Muscle layer of colon (tissue), 2 donors: ENCODE data around the gene SEC11C.

Source experiments
- H3K27ac ChIP-seq: one replicate; pipeline ENCODE4 v1.7.0; 2013; ENCODE audit warnings: low read depth, mild to moderate bottlenecking, low read length, moderate library complexity
- H3K27me3 ChIP-seq, 2 donors: one replicate each; pipeline ENCODE4 v1.7.0; 2013; ENCODE audit warnings: low read length in 2 of 2, mild to moderate bottlenecking in 2 of 2; ENCODE audit not compliant: insufficient read depth in 2 of 2, control insufficient read depth in 1 of 2
- H3K36me3 ChIP-seq: one replicate; pipeline ENCODE4 v1.7.0; 2013; ENCODE audit warnings: mild to moderate bottlenecking, low read length; ENCODE audit not compliant: insufficient read depth
- H3K4me1 ChIP-seq: one replicate; pipeline ENCODE4 v1.7.0; 2013; ENCODE audit warnings: mild to moderate bottlenecking, low read length; ENCODE audit not compliant: insufficient read depth
- H3K4me3 ChIP-seq, 2 donors: one replicate each; pipeline ENCODE4 v1.7.0; 2013; ENCODE audit warnings: low read length in 2 of 2, low read depth in 1 of 2, mild to moderate bottlenecking in 1 of 2, moderate library complexity in 1 of 2
- H3K9ac ChIP-seq: one replicate; pipeline ENCODE4 v1.7.0; 2013; ENCODE audit warnings: low read length
- H3K9me3 ChIP-seq: one replicate; pipeline ENCODE4 v1.7.0; 2013; ENCODE audit warnings: mild to moderate bottlenecking, low read length
- donor health status: abdominal sarcoma.
- donor health status: Adenocarcinoma of cecum.

The SEC11C gene

DNA sequence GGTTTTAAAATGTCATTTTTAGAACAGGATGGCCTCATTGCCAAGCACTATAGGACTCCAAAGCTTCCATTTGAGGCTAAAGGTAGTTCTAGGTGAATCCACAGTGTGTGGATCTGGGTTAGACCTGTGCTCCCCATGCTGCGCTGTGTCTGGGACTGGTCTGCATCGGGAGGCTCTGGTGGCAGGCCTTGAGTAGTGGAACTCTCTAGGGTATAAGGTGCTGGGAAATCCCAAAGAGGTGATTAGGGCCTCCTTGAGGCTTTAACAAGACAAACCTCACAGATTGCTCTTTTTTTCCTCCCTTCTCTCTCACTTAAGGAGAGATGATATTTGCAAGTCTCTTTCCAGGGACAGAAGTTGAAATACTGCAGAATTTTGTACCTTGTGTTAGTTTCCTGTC is 9.3 kb downstream of the SEC11C start:
- peaks cover 8% of the 10 kb centered on the region for H3K36me3 ChIP-seq
- H3K4me1 ChIP-seq = no peaks in the 10 kb centered on the region
- H3K9ac ChIP-seq = no peak overlapping the region
- no peak overlapping the region for H3K27ac ChIP-seq
- H3K9me3 ChIP-seq = no peaks in the 10 kb centered on the region
- no peaks in the 10 kb centered on the region for H3K27me3 ChIP-seq
- H3K4me3 ChIP-seq = no peak overlapping the region

DNA sequence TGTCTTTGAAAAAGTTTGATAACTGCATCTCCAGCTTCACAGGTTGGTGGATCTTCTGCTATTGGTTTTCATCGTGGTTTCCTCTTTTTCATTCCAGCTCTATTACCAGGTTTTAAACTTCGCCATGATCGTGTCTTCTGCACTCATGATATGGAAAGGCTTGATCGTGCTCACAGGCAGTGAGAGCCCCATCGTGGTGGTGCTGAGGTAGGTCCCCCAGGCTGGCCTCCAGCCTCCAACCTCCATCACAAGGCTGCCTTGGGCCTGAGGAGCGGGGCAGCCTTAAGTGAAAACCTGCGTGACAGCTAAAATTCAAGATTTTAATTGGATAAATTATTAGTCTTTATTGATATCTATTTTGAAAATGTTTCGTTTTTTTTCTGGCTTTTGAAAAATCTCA is 9.7 kb downstream of the SEC11C start:
- Histone ChIP-seq H3K4me3 (no peak overlapping the region), H3K36me3 (peaks cover 8% of the 10 kb centered on the region), H3K9me3 (no peaks in the 10 kb centered on the region), H3K27me3 (no peaks in the 10 kb centered on the region), H3K4me1 (no peaks in the 10 kb centered on the region), H3K9ac (no peak overlapping the region), H3K27ac (no peak overlapping the region)

- no peak overlapping the region for H3K9ac ChIP-seq
- H3K27ac ChIP-seq = no peak overlapping the region
- H3K36me3 ChIP-seq = peaks cover 8% of the 10 kb centered on the region
- H3K9me3 ChIP-seq = no peaks in the 10 kb centered on the region
- H3K27me3 ChIP-seq = no peaks in the 10 kb centered on the region
- H3K4me3 ChIP-seq = no peak overlapping the region
- no peaks in the 10 kb centered on the region for H3K4me1 ChIP-seq
Observed at GRCh38 chr18:59150236-59150635, 10.6 kb downstream of the SEC11C start.

DNA sequence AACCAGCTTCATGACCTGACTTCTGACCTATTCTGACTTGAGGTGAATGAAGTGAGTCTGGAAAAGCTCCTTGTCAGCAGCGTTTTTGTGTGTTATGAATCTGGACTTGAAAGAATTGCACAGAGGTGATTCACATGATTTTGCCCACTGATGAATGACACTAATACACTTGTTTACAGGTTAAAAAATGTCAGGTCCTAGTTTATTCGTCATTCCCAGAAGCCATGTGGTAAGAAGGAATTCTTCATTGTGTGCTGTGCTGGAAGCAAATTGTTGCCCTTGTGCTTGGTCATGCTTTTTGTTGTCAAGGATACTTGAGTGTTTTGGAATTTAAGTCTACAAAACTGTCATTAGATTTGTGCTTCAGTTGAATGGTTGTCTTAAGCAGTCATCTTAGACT is 15.5 kb downstream of the SEC11C start:
- Histone ChIP-seq H3K4me3 (no peak overlapping the region), H3K27me3 (no peaks in the 10 kb centered on the region), H3K9me3 (no peaks in the 10 kb centered on the region), H3K27ac (no peak overlapping the region), H3K9ac (no peak overlapping the region), H3K36me3 (peaks cover 8% of the 10 kb centered on the region), H3K4me1 (no peaks in the 10 kb centered on the region)

GRCh38 chr18:59156316-59156715 is 16.6 kb downstream of the SEC11C start:
- H3K27ac ChIP-seq = no peak overlapping the region
- no peak overlapping the region for H3K4me3 ChIP-seq
- H3K36me3 ChIP-seq = peaks cover 8% of the 10 kb centered on the region
- no peaks in the 10 kb centered on the region for H3K27me3 ChIP-seq
- no peaks in the 10 kb centered on the region for H3K9me3 ChIP-seq
- no peak overlapping the region for H3K9ac ChIP-seq
- no peaks in the 10 kb centered on the region for H3K4me1 ChIP-seq

- Histone ChIP-seq H3K36me3 (no peaks in the 10 kb centered on the region), H3K27me3 (no peaks in the 10 kb centered on the region), H3K27ac (no peak overlapping the region), H3K9ac (no peak overlapping the region), H3K9me3 (no peaks in the 10 kb centered on the region), H3K4me1 (no peaks in the 10 kb centered on the region), H3K4me3 (no peak overlapping the region)
Observed at GRCh38 chr18:59159265-59159664, 19.6 kb downstream of the SEC11C start.

- Histone ChIP-seq H3K9ac (no peak overlapping the region), H3K27ac (no peak overlapping the region), H3K4me3 (no peak overlapping the region), H3K9me3 (no peaks in the 10 kb centered on the region), H3K4me1 (no peaks in the 10 kb centered on the region), H3K36me3 (no peaks in the 10 kb centered on the region), H3K27me3 (no peaks in the 10 kb centered on the region)
Observed at GRCh38 chr18:59159986-59160385, 20.3 kb downstream of the SEC11C start.

DNA sequence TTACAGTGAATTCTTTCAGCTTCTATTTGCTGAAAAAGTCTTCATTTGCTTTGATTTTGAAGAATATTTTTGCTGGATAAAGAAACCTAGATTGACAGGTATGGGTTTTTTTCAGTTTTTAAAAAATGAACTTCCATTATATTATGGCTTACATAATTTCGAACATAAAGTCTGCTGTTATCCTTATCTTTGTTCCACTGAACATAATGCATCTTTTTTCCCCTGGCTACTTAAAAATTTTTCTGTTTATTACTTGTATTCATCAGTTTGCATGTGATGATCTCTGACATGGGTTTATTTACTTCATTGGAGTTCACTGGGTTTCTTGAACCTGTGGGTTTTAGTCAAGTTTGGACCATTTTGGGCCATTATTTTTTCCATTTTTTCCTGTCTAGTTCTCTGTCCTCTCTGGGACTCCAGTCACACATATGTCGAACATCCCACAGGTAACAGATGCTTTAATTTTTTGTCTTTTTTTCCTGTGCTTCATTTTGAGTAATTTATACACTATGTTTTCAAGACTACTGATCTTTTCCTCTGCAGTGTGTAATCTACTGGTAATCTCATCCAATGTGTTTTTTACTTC is 33.1 kb downstream of the SEC11C start:
- Histone ChIP-seq H3K4me1 (no peaks in the 10 kb centered on the region), H3K36me3 (no peaks in the 10 kb centered on the region), H3K4me3 (no peak overlapping the region), H3K27me3 (no peaks in the 10 kb centered on the region), H3K27ac (no peak overlapping the region), H3K9ac (no peak overlapping the region), H3K9me3 (no peaks in the 10 kb centered on the region)

DNA sequence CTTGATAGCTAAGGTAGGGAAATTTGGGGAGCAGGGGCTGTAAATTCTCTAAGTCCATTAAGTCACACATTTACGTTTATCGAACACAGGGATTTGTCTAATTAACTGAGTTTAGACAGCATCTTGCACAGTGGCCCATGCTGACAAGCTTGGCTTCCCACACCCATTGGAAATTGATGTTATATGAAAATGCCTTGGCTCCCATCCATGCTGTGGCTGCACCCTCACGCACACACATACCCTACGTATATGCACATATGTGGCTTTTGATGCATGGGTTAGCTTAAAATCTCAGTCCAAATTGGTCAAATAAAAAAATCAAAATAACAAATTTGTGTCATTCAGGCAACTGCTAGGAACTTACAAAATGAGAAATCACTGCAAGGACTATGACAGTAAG is 37.8 kb downstream of the SEC11C start:
- no peaks in the 10 kb centered on the region for H3K9me3 ChIP-seq
- no peaks in the 10 kb centered on the region for H3K36me3 ChIP-seq
- no peak overlapping the region for H3K27ac ChIP-seq
- H3K4me1 ChIP-seq = no peaks in the 10 kb centered on the region
- H3K27me3 ChIP-seq = no peaks in the 10 kb centered on the region
- no peak overlapping the region for H3K4me3 ChIP-seq
- H3K9ac ChIP-seq = no peak overlapping the region

GRCh38 chr18:59180150-59180845 is 40.6 kb downstream of the SEC11C start:
- Histone ChIP-seq H3K27me3 (no peaks in the 10 kb centered on the region), H3K9ac (no peak overlapping the region), H3K4me1 (no peaks in the 10 kb centered on the region), H3K9me3 (no peaks in the 10 kb centered on the region), H3K4me3 (no peak overlapping the region), H3K27ac (no peak overlapping the region), H3K36me3 (no peaks in the 10 kb centered on the region)

GRCh38 chr18:59182673-59183072 is 43.0 kb downstream of the SEC11C start:
- Histone ChIP-seq H3K4me3 (no peak overlapping the region), H3K27me3 (no peaks in the 10 kb centered on the region), H3K4me1 (no peaks in the 10 kb centered on the region), H3K27ac (no peak overlapping the region), H3K9ac (no peak overlapping the region), H3K36me3 (no peaks in the 10 kb centered on the region), H3K9me3 (no peaks in the 10 kb centered on the region)

DNA sequence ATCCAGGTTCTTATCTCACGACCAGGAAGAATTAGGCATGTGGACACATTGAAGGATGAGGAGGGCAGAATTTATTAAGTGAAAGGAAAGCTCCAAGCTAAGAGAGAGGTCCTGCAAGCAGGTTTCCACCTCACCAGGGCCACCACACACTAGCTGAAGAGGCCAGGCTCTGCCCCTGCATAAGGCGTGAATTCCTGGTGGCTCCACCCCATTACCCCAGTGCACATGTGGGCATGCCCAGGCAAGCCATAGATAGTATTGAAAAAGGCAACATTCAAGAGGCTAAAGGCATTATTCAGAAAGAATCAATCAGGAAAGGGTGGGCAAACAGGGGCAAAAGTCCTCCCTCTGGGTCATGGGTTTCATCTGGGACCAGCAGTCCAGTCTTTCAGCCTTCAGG is 49.3 kb downstream of the SEC11C start:
- Histone ChIP-seq H3K9me3 (no peaks in the 10 kb centered on the region), H3K9ac (no peak overlapping the region), H3K4me3 (no peak overlapping the region), H3K27me3 (no peaks in the 10 kb centered on the region), H3K36me3 (no peaks in the 10 kb centered on the region), H3K27ac (no peak overlapping the region), H3K4me1 (no peaks in the 10 kb centered on the region)
